Measurements from ENCODE around the gene ARX.

- TF ChIP-seq, protein P1, sequence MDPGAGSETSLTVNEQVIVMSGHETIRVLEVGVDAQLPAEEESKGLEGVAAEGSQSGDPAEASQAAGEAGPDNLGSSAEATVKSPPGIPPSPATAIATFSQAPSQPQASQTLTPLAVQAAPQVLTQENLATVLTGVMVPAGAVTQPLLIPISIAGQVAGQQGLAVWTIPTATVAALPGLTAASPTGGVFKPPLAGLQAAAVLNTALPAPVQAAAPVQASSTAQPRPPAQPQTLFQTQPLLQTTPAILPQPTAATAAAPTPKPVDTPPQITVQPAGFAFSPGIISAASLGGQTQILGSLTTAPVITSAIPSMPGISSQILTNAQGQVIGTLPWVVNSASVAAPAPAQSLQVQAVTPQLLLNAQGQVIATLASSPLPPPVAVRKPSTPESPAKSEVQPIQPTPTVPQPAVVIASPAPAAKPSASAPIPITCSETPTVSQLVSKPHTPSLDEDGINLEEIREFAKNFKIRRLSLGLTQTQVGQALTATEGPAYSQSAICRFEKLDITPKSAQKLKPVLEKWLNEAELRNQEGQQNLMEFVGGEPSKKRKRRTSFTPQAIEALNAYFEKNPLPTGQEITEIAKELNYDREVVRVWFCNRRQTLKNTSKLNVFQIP (CRISPR knock-in tag; IDR thresholded peaks at IDR 0.05; ENCODE audit: borderline replicate concordance, low read depth), result no peak
- TF ChIP-seq CREB5 (CRISPR knock-in tag; IDR thresholded peaks at IDR 0.05; ENCODE audit: low read depth), result no peak
- TF ChIP-seq ARNTL (CRISPR knock-in tag; IDR thresholded peaks at IDR 0.05; ENCODE audit: borderline replicate concordance, low read depth), result no peak
- no peak for TF ChIP-seq PATZ1 (CRISPR knock-in tag; IDR thresholded peaks at IDR 0.05; ENCODE audit: borderline replicate concordance)
- TF ChIP-seq ZFP30 (CRISPR knock-in tag; IDR thresholded peaks at IDR 0.05), result no peak
- no peak for TF ChIP-seq ISL1 (CRISPR knock-in tag; IDR thresholded peaks at IDR 0.05)
- TF ChIP-seq ZFP3 (CRISPR knock-in tag; IDR thresholded peaks at IDR 0.05), result no peak
- TF ChIP-seq TCF4 (CRISPR knock-in tag; IDR thresholded peaks at IDR 0.05; ENCODE audit: borderline replicate concordance), result no peak
These were observed 10.8 kb upstream of the ARX start for GRCh38 chrX:25026576-25026975.
